Stimulated activated CD4-positive, alpha-beta T cell treated with anti-CD3 and anti-CD28 coated beads, TNF-alpha, amount 100 ng/mL, for 1 hour (primary cell): ENCODE results near the gene LSS.

Experiments
- DNase-seq, 3 donors: peaks; one replicate each; pipeline ENCODE4 v3.0.0-alpha.2; 2020; ENCODE audit warnings: low read depth in 3 of 3, low spot score in 1 of 3

LSS gene

GRCh38 chr21:46219591-46220239 is 8.9 kb downstream of the LSS start:
- no peak for DNase-seq

GRCh38 chr21:46218906-46219590 is 9.5 kb downstream of the LSS start:
- DNase-seq = no peak

- DNase-seq = no peak
These were observed 10.9 kb downstream of the LSS start for GRCh38 chr21:46217511-46218196.

- DNase-seq = no peak
These were observed 12.3 kb downstream of the LSS start for GRCh38 chr21:46216132-46216747.

GRCh38 chr21:46215436-46216131 is 13.0 kb downstream of the LSS start:
- no peak for DNase-seq

GRCh38 chr21:46214478-46215340 is 13.9 kb downstream of the LSS start:
- DNase-seq = no peak

- DNase-seq = no peak
These were observed 14.8 kb downstream of the LSS start for GRCh38 chr21:46213620-46214286.

- DNase-seq = no peak
These were observed 15.7 kb downstream of the LSS start for GRCh38 chr21:46212721-46213484.

GRCh38 chr21:46211786-46212720 is 16.5 kb downstream of the LSS start:
- DNase-seq = no peak

GRCh38 chr21:46211376-46211775 is 17.2 kb downstream of the LSS start:
- no peak for DNase-seq

GRCh38 chr21:46210378-46211136 is 18.0 kb downstream of the LSS start:
- DNase-seq = no peak

GRCh38 chr21:46208761-46209721 is 19.5 kb downstream of the LSS start:
- DNase-seq = no peak

GRCh38 chr21:46207920-46208591 is 20.5 kb downstream of the LSS start:
- DNase-seq = no peak

- DNase-seq = no peak
These were observed 21.3 kb downstream of the LSS start for GRCh38 chr21:46207006-46207919.
